Measurements from ENCODE around the gene RGS9.

DNA sequence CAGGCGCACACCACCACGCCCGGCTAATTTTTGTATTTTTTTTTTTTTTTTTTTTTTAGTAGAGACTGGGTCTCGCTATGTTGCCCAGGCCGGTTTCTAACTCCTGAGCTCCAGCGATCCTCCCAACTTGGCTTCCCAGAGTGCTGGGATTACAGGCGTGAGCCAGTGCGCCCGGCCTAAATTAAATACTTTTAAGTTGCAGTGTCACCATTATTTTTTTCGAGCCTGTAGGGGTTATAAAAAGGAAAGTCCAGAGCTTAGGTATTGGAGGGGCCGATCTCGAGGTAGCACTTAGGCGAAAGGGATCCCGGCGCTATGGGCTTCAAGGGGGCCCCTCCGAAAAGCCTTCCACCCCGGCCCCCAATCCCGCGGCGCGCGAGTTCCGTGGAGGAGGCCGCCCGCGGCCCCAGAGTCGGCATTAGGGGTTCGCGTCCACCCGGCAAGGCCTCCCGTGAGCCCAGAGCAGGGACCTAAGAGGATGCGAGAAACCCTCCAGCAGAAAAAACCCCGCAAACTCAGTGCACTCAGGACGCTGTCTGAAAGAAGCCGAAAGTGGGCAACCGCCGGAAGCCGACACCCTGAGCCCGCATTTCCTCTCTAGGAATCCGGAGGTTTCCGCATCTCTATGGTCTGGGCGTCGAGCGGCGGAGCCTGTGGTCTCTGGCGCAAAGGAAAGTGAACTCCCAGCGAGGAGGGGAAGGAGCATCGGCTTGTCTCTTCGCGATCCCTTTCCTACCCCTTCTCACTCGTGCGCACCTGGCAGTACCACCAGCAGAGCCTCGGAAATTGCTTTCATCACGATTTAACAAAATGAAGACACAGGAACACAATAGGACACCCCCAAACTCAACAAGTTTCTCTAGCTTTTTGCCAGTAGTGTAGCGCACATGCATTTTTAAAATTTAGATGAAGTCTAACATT lies 14.1 kb upstream of the RGS9 start:
- TF ChIP-seq, protein P1, sequence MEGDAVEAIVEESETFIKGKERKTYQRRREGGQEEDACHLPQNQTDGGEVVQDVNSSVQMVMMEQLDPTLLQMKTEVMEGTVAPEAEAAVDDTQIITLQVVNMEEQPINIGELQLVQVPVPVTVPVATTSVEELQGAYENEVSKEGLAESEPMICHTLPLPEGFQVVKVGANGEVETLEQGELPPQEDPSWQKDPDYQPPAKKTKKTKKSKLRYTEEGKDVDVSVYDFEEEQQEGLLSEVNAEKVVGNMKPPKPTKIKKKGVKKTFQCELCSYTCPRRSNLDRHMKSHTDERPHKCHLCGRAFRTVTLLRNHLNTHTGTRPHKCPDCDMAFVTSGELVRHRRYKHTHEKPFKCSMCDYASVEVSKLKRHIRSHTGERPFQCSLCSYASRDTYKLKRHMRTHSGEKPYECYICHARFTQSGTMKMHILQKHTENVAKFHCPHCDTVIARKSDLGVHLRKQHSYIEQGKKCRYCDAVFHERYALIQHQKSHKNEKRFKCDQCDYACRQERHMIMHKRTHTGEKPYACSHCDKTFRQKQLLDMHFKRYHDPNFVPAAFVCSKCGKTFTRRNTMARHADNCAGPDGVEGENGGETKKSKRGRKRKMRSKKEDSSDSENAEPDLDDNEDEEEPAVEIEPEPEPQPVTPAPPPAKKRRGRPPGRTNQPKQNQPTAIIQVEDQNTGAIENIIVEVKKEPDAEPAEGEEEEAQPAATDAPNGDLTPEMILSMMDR (IDR thresholded peaks at IDR 0.05 in 8 of 11, conservative IDR thresholded peaks at IDR 0.05 in 3 of 11), result no peak
- TF ChIP-seq POLR2AphosphoS5 (IDR thresholded peaks at IDR 0.05), result peak; percentile 78 to 89 (median 89)

All from spleen (tissue), 7 donors.